ENCODE results near the gene GREB1. TPM values are rescaled to one million over a fixed set of nuclear protein-coding genes. Genes with fewer than 3 reads are reported as not detected.
A peak's percentile ranks its signal among the peaks of the same experiment; 100 is the strongest.

The GREB1 gene
- total and polyA plus RNA-seq, 2 of the 13 experiments (the other 11 are each of a cell fraction or from before 2014, with no cell fraction given), result 31.3 to 61.2 TPM

- TF ChIP-seq CREM (IDR thresholded peaks at IDR 0.05), result no peak
- TF ChIP-seq CREM (CRISPR knock-in tag; IDR thresholded peaks at IDR 0.05), result no peak
- peak; percentile 70 for TF ChIP-seq AGO2 (optimal IDR thresholded peaks at IDR 0.05; ENCODE audit: low read depth, low read length)
- no peak for TF ChIP-seq ELF1 (CRISPR knock-in tag; IDR thresholded peaks at IDR 0.05)
- no peak for TF ChIP-seq GATAD2A (CRISPR knock-in tag; IDR thresholded peaks at IDR 0.05)
- peak; percentile 52 for TF ChIP-seq RBM22 (optimal IDR thresholded peaks at IDR 0.05; ENCODE audit: low read length)
- TF ChIP-seq HNRNPL (IDR thresholded peaks at IDR 0.05; ENCODE audit: low read depth, low read length), result 0 out of 2 replicates have a peak, but pooled peaks have one; percentile 39
- 97% methylated on average over 11 of the region's 11 CpGs for WGBS (ENCODE audit: low lambda C conversion rate)
- CTCF ChIA-PET (ENCODE audit: low intra/inter-chr PET ratio, low total read pairs), result no interaction called here
- no peak overlapping the region for H2AFZ ChIP-seq (ENCODE audit: low read length)
- ATAC-seq (peak; percentile 7; the same call in 2 of the 3 replicates), DNase-seq (ENCODE audit: low spot score) (no peak), FAIRE-seq (no peak)
- in situ Hi-C loops (cut with HindIII; ENCODE audit: extremely low pct_ligation_motif_present, low pct_unique_long_range_greater_than_20kb) (no loop called here), intact Hi-C loops (cut with micrococcal nuclease; ENCODE audit: unreplicated experiment) (no loop called here)
- no peaks in the 10 kb centered on the region for H3K27me3 ChIP-seq (ENCODE audit: control insufficient read depth in 1 of 2, insufficient read depth in 2 of 2, low read length in 2 of 2)
- no peaks in the 10 kb centered on the region for H3K9me3 ChIP-seq (ENCODE audit: low read length)
- no peak overlapping the region for H3K4me3 ChIP-seq (replicated peaks in 1 of 3; ENCODE audit: insufficient read depth in 1 of 3, low read depth in 2 of 3, low read length in 3 of 3)
- no TSS peak for BruUV-seq (replicated peaks)
- H3K36me3 ChIP-seq (replicated peaks in 1 of 2; ENCODE audit: control insufficient read depth in 1 of 2, insufficient read depth in 2 of 2, low read length in 2 of 2), result peaks cover 69 to 92% of the 10 kb centered on the region in 2 experiments
- no peaks in the 10 kb centered on the region for H3K79me2 ChIP-seq (ENCODE audit: insufficient read depth, low read length)
- POLR2A ChIA-PET, result no interaction called here
- H3K4me2 ChIP-seq (ENCODE audit: low read depth, low read length), result no peak overlapping the region
- no peaks in the 10 kb centered on the region for H4K20me1 ChIP-seq (ENCODE audit: insufficient read depth, low read length)
- H3K4me1 ChIP-seq (ENCODE audit: insufficient read depth, low read length), result no peaks in the 10 kb centered on the region
- H3K9ac ChIP-seq (ENCODE audit: insufficient read depth, low read depth, low read length), result no peak overlapping the region
- no peak overlapping the region for H3K27ac ChIP-seq (ENCODE audit: extremely low read length, insufficient read depth, low read length)
Observed at GRCh38 chr2:11636593-11637295, 102.9 kb downstream of the GREB1 start.

GRCh38 chr2:11637546-11637945 lies 103.7 kb downstream of the GREB1 start:
- H3K4me2 ChIP-seq (ENCODE audit: low read depth, low read length), result no peak overlapping the region
- peaks cover 65 to 90% of the 10 kb centered on the region in 2 experiments for H3K36me3 ChIP-seq (replicated peaks in 1 of 2; ENCODE audit: control insufficient read depth in 1 of 2, insufficient read depth in 2 of 2, low read length in 2 of 2)
- intact Hi-C loops (cut with micrococcal nuclease; ENCODE audit: unreplicated experiment) (no loop called here), in situ Hi-C loops (cut with HindIII; ENCODE audit: extremely low pct_ligation_motif_present, low pct_unique_long_range_greater_than_20kb) (no loop called here)
- CTCF ChIA-PET (ENCODE audit: low intra/inter-chr PET ratio, low total read pairs), result no interaction called here
- peak; percentile 11 for ATAC-seq
- no peaks in the 10 kb centered on the region for H4K20me1 ChIP-seq (ENCODE audit: insufficient read depth, low read length)
- H3K9ac ChIP-seq (ENCODE audit: insufficient read depth, low read depth, low read length), result no peak overlapping the region
- 95% methylated on average over 15 of the region's 15 CpGs for WGBS (ENCODE audit: low lambda C conversion rate)
- no peaks in the 10 kb centered on the region for H3K27me3 ChIP-seq (ENCODE audit: control insufficient read depth in 1 of 2, insufficient read depth in 2 of 2, low read length in 2 of 2)
- no peak overlapping the region for H2AFZ ChIP-seq (ENCODE audit: low read length)
- H3K27ac ChIP-seq (ENCODE audit: extremely low read length, insufficient read depth, low read length), result no peak overlapping the region
- no peaks in the 10 kb centered on the region for H3K9me3 ChIP-seq (ENCODE audit: low read length)
- no peaks in the 10 kb centered on the region for H3K4me1 ChIP-seq (ENCODE audit: insufficient read depth, low read length)
- no TSS peak for BruUV-seq (replicated peaks)
- POLR2A ChIA-PET, result no interaction called here
- DNase-seq (ENCODE audit: low spot score), result no peak
- H3K4me3 ChIP-seq (replicated peaks in 1 of 3; ENCODE audit: insufficient read depth in 1 of 3, low read depth in 2 of 3, low read length in 3 of 3), result no peak overlapping the region
- no peaks in the 10 kb centered on the region for H3K79me2 ChIP-seq (ENCODE audit: insufficient read depth, low read length)
- FAIRE-seq, result no peak
- TF ChIP-seq ZMAT5 (CRISPR knock-in tag; IDR thresholded peaks at IDR 0.05; ENCODE audit: borderline replicate concordance, low read depth) (no peak), ZNF337 (CRISPR knock-in tag; IDR thresholded peaks at IDR 0.05; ENCODE audit: borderline replicate concordance, low read depth) (no peak), GFI1 (CRISPR knock-in tag; IDR thresholded peaks at IDR 0.05; ENCODE audit: borderline replicate concordance) (no peak), CBX1 (IDR thresholded peaks at IDR 0.05; ENCODE audit: low read depth) (no peak), NFE2L2 (IDR thresholded peaks at IDR 0.05; ENCODE audit: low read length) (no peak), ZNF20 (CRISPR knock-in tag; IDR thresholded peaks at IDR 0.05) (no peak)

Data from HepG2 (cell line).